ENCODE data around the gene TXLNG. TPM values are rescaled to one million over a fixed set of nuclear protein-coding genes. Genes with fewer than 3 reads are reported as not detected.

The TXLNG gene
- total RNA-seq, 8 experiments from 2014 or later: 11.9 to 40.4 (median 13.6) TPM

DNA sequence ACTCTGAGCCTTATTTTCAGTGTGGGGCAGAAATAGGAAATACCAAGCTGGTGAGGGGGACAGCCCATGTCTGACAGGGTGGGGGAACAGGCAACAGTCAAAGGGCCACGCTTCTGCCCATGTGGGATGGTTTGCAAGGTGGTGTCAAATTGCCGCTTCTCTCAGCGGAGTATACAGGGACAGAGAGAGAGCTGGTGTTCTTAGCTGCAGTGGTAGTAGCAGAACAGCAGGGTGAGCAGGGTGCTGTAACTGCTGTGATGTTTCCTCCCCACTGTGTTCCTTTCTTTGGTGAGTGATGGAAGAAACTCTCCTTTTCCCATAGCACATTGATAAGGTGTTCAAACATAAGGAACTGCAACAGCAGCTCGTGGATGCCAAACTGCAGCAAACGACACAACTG, 46.0 kb downstream of the TXLNG start:
- no peak overlapping the region for H3K27ac ChIP-seq
- in situ Hi-C loops (cut with MboI; ENCODE audit: low pct_unique_long_range_greater_than_20kb in 2 of 9, low sequenced_read_pairs in 9 of 9, unreplicated experiment in 9 of 9): no loop called here
- 80 to 100% (median 100%) methylated on average over 1 to 3 of the region's 5 CpGs; no CpG with 5 or more reads in 7 of the 10 experiments for WGBS, 10 experiments
- H3K4me3 ChIP-seq: no peak overlapping the region
- no peaks in the 10 kb centered on the region for H3K4me1 ChIP-seq (replicated peaks in 1 of 2)
- no peak for ATAC-seq (replicated peaks in 6 of 8)

DNA sequence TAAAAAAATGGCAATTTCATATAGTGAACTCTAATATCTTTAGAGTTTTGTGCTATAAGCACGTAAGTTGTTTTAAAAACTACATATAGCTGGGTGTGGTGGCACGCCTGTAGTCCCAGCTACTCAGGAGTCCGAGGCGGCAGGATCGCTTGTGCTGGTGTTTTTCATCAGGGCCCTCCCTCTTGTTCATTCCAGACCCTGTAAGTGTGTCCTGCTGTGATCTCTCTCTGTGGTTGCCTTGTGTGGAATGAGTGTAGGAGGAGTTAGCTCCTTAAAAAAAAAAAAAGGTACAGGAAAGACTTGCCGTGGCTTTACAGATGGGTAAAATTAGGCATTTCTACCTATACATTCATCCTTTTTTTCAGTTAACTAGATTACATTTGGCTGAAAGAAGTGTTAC, 48.5 kb downstream of the TXLNG start:
- Histone ChIP-seq H3K4me1 (replicated peaks in 1 of 2) (no peaks in the 10 kb centered on the region), H3K4me3 (no peak overlapping the region), H3K27ac (no peak overlapping the region)
- ATAC-seq (replicated peaks in 6 of 8): no peak
- 40 to 80% (median 69%) methylated on average over 1 to 5 of the region's 6 CpGs; no CpG with 5 or more reads in 6 of the 10 experiments for WGBS, 10 experiments
- in situ Hi-C loops (cut with MboI; ENCODE audit: low pct_unique_long_range_greater_than_20kb in 2 of 9, low sequenced_read_pairs in 9 of 9, unreplicated experiment in 9 of 9): no loop called here

DNA sequence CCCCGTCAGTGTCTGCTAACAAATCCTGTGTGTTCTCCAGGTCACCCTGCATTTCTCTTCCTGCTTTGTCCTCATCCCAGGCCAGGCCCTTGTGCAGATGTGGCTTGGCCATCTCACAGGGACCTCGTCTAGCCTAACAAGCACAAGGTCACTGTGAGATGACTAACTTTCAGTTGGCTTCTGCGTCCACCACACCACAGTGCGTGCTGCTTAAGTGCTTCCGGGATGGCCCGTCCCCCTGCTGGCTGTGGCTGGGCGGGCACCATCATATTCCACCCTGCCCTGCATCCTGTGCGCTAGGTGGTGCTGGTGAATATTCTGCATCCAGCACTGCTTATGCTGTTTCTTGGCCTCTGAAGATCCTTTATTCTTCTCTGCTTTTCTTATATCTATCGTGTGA, 50.1 kb downstream of the TXLNG start:
- H3K4me3 ChIP-seq: no peak overlapping the region
- H3K4me1 ChIP-seq (replicated peaks in 1 of 2): no peaks in the 10 kb centered on the region
- in situ Hi-C loops (cut with MboI; ENCODE audit: low pct_unique_long_range_greater_than_20kb in 2 of 9, low sequenced_read_pairs in 9 of 9, unreplicated experiment in 9 of 9): no loop called here
- peak in 5 of 8 experiments; percentile 48 to 93 (median 89) for ATAC-seq (replicated peaks in 6 of 8)
- 0 to 100% methylated on average over 1 to 3 of the region's 9 CpGs; no CpG with 5 or more reads in 8 of the 10 experiments for WGBS, 10 experiments
- no peak overlapping the region for H3K27ac ChIP-seq

DNA sequence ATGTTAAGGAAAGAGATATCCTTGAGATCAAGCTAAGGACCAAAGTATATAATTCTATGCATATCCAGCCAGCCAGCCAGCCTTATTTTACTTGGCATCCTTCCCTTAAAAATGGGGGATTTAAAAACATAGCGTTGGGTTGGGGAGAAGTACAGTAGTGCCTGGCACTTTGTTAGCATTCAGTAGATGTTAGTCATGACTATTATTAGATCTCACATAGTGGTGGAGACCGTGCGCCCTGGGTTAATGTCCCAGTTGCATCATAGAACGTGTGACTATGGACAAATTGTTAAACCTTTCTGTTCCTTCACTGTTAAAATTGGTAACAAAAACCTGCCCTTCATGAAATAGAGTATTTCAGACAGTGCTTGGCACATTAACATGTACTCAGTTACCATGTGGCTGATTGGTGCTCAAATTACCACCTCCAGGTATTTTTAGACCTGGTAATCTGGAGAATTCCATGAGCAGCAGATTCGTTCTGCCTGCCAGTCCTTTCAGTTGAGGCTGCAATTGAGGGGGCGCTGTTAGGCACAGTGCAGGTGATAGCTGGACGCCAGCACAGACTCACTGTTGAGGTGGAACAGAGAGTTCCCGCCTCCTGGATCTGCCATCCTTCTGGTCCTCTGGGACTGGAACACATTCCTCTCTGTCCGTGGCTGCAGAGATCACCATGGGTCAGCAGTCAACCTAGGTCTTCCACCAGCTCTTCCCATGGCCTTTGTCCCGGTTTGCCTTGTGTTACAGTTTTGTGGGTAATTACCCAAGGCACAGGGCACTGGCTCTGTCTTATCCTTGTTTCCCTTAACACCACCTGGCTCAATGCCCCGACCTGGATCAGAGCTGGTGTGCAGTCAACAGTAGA, 52.2 kb downstream of the TXLNG start:
- ATAC-seq (replicated peaks in 6 of 8): peak in 4 of 8 experiments; percentile 5 to 67 (median 50)
- in situ Hi-C loops (cut with MboI; ENCODE audit: low pct_unique_long_range_greater_than_20kb in 2 of 9, low sequenced_read_pairs in 9 of 9, unreplicated experiment in 9 of 9): no loop called here
- H3K4me1 ChIP-seq (replicated peaks in 1 of 2): peaks cover 4 to 9% of the 10 kb centered on the region in 2 donors
- no peak overlapping the region for H3K4me3 ChIP-seq
- 0 to 97% (median 62%) methylated on average over 1 to 6 of the region's 11 CpGs; no CpG with 5 or more reads in 6 of the 10 experiments for WGBS, 10 experiments
- H3K27ac ChIP-seq: no peak overlapping the region

DNA sequence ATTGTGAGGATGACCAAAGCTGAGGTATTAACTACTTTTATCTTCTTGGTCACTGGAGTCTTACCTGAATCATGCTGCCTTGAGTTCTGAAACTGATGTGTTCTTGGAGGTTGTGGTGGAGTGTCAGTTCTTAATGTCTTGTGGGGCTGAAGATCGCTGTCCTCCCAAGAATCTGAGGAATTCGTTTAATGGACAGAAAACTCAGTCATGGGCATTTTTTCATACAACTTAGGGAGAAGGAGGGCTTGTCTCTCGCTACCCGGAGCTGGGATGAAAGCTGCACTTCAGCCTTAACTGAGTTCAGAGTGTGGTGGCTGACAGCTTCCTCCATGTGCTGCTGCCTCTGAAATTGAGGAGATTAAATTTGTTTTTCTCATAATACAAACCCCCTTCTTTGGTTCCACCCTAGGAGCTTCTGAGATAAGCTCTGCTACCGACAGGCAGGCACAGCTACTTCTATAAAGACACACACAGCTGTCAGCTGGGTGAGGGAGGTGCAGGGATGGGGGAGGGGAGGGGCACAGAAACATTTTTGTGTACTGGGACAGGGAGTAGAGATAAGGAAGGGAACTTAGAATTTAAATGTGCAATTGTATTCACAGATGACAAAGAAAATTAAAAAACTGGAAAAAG, 53.1 kb downstream of the TXLNG start:
- WGBS, 10 experiments: 69 to 100% methylated on average over 1 to 3 of the region's 5 CpGs; no CpG with 5 or more reads in 8 of the 10 experiments
- in situ Hi-C loops (cut with MboI; ENCODE audit: low pct_unique_long_range_greater_than_20kb in 2 of 9, low sequenced_read_pairs in 9 of 9, unreplicated experiment in 9 of 9): no loop called here
- Histone ChIP-seq H3K27ac (no peak overlapping the region), H3K4me3 (no peak overlapping the region), H3K4me1 (replicated peaks in 1 of 2) (peaks cover 7 to 13% of the 10 kb centered on the region in 2 donors)
- no peak for ATAC-seq (replicated peaks in 6 of 8)

DNA sequence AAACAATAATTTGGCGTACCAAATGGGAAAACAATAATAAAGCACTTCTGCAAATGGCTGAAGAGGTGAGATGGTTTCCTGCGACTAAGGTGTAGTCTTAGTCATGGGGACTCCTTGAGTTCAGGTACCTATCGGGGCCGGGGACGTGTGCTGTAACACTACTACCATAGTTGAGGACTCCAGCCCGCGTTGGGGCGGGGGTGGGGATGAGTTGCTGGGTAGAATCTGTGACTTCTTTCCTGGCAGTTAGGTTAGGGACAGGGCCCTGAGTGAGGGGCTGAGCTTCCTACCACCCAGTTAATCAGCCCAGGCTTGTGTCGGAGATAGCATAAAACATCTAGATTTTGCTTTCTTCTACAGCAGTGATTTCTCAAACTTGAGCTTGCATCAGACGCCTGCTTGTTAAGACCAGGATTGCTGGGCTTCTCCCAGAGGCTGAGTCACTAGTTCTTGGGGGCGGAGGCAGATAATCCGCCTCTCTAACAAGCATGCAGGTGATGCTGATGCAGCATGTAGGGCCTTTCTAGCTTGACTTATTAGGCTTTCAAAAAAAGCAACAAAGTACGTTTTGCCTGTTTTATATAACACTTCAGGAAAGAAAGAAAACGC, 53.7 kb downstream of the TXLNG start:
- H3K4me1 ChIP-seq (replicated peaks in 1 of 2): peaks cover 7 to 13% of the 10 kb centered on the region in 2 donors
- ATAC-seq (replicated peaks in 6 of 8): peak in 6 of 8 experiments; percentile 7 to 78 (median 54)
- H3K27ac ChIP-seq: no peak overlapping the region
- in situ Hi-C loops (cut with MboI; ENCODE audit: low pct_unique_long_range_greater_than_20kb in 2 of 9, low sequenced_read_pairs in 9 of 9, unreplicated experiment in 9 of 9): no loop called here
- no peak overlapping the region for H3K4me3 ChIP-seq
- WGBS, 10 experiments: 60 to 100% (median 88%) methylated on average over 1 to 5 of the region's 14 CpGs; no CpG with 5 or more reads in 6 of the 10 experiments

DNA sequence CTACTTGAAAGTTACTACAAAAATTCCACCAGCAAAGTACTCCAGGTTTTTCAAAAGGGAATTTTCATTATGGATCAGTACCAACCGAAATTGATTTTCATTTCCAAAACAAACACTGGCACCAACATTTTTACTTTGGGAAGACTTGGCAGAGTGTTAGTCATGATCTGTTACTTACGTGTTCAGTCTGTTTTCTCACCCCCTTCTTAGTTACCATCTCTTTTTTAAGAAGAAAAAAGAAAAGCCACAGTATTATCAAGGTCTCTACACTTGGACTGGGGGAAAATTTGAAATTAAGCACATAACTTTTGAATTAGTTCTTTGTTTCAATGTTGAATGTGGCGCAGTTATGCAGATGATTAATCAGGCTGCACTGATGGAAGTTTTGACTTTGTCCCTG, 56.4 kb downstream of the TXLNG start:
- in situ Hi-C loops (cut with MboI; ENCODE audit: low pct_unique_long_range_greater_than_20kb in 2 of 9, low sequenced_read_pairs in 9 of 9, unreplicated experiment in 9 of 9): no loop called here
- H3K4me1 ChIP-seq (replicated peaks in 1 of 2): peaks cover 7 to 13% of the 10 kb centered on the region in 2 donors
- WGBS, 10 experiments: 0 to 100% (median 74%) methylated on average over 1 to 3 of the region's 3 CpGs; no CpG with 5 or more reads in 5 of the 10 experiments
- ATAC-seq (replicated peaks in 6 of 8): peak in 1 of 8 experiments; percentile 3
- H3K27ac ChIP-seq: no peak overlapping the region
- H3K4me3 ChIP-seq: no peak overlapping the region

DNA sequence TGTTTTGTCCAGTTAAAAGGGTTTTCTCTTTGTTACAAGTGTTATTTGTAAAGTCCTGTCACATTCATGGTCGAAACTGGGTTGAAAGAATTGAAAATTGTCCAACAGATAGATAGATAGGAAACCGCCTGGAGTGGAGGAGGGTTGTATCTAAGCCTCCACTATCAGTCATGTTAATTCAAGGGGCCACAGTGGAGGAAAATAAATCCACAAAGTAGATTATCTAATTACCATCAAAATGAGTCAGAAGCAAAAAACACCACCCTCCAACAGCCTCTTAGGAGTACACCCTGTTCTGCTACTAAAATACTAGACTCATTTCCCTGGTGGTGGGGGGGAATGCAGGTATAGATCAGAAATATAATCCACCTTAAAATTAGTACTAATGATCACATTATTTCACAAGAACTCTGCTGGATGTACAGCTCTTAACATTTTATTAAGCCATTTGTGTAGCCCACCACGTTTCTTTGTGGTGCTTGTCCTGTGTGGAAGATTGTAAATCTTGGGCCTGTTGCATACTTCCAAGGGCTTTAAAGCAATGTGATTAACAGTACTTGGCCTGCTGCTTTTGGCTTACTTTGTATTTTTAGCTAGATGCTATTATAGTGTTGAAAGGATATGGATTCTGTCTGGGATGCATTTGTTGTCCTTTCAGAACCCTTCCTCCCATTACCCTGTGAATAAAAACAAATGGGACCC, 57.1 kb downstream of the TXLNG start:
- peak; percentile 13 to 79 (median 59) for ATAC-seq (replicated peaks in 6 of 8)

DNA sequence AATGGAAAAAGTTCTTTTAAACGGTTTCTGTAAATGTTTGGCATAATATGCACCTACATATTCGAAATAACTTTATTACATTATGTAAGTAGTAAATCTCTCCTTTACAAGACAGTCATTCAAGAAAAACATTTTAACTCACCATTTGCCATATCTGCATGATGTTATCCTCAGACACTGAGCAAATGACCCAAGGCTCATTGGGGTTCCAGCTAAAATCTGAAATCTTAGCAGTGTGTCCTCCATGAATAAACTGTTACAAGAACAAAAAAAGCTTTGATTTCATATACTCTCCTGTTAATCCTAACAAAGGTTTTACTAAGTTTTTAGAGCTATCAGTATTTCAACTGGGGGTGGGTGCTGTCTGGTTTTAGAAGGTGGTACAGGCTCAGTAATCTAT, 59.4 kb downstream of the TXLNG start:
- in situ Hi-C loops (cut with MboI; ENCODE audit: low pct_unique_long_range_greater_than_20kb in 2 of 9, low sequenced_read_pairs in 9 of 9, unreplicated experiment in 9 of 9): no loop called here
- WGBS, 10 experiments: 33 to 90% methylated on average over 2 of the region's 2 CpGs; no CpG with 5 or more reads in 8 of the 10 experiments
- Histone ChIP-seq H3K4me3 (no peak overlapping the region), H3K27ac (no peak overlapping the region), H3K4me1 (replicated peaks in 1 of 2) (peaks cover 7 to 13% of the 10 kb centered on the region in 2 donors)
- ATAC-seq (replicated peaks in 6 of 8): peak in 1 of 8 experiments; percentile 34

More for the DNA sequence above, 57.1 kb downstream of the TXLNG start:
- WGBS, 10 experiments: 0 to 57% (median 36%) methylated on average over 1 to 2 of the region's 3 CpGs; no CpG with 5 or more reads in 4 of the 10 experiments
- Histone ChIP-seq H3K4me3 (no peak overlapping the region), H3K27ac (no peak overlapping the region), H3K4me1 (replicated peaks in 1 of 2) (peaks cover 7 to 13% of the 10 kb centered on the region in 2 donors)
- in situ Hi-C loops (cut with MboI; ENCODE audit: low pct_unique_long_range_greater_than_20kb in 2 of 9, low sequenced_read_pairs in 9 of 9, unreplicated experiment in 9 of 9): no loop called here

DNA sequence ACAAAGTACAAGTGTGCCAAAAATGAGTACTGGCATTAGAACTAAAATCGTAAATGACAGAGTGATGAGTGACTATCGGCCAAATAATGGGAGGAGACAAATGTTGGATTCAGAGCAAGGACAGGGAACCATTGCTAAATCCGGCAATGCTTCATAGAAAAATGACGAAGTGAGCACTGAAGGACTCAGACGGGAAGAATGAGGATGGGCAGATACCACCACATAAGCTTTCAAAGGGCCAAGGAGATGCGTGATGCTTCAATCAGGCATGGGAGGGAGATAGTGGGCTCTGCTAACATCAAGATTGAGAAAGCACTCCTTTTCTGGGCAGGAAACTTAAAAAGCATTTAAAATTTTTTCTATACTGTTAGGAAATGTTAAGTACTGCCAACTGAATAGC, 62.3 kb downstream of the TXLNG start:
- no peak overlapping the region for H3K27ac ChIP-seq
- no peak for ATAC-seq (replicated peaks in 6 of 8)
- in situ Hi-C loops (cut with MboI; ENCODE audit: low pct_unique_long_range_greater_than_20kb in 2 of 9, low sequenced_read_pairs in 9 of 9, unreplicated experiment in 9 of 9): no loop called here
- H3K4me1 ChIP-seq (replicated peaks in 1 of 2): peaks cover 2 to 3% of the 10 kb centered on the region in 2 donors
- 62 to 95% (median 88%) methylated on average over 1 to 6 of the region's 6 CpGs; no CpG with 5 or more reads in 6 of the 10 experiments for WGBS, 10 experiments
- no peak overlapping the region for H3K4me3 ChIP-seq

DNA sequence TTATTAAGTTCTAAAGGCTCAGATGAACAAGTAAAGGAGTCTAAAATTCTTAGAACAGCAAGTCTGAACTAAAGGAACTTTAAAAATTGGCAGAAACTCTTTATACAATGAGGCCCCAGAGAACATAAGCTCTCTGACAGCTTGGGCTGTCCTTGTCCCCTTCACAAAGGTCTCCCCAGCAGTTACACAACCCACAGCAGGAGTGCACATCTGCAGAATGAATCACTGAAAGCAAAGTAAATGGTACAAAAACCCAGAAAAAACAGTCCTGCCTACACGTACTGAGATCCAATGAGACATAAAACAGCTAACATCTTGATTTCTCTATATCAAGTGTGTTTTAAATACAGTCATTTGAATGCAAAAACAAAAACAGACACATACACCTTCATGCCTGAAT, 65.2 kb downstream of the TXLNG start:
- no peak for ATAC-seq (replicated peaks in 6 of 8)
- WGBS, 10 experiments: 38 to 100% (median 54%) methylated on average over 1 of the region's 1 CpG; no CpG with 5 or more reads in 7 of the 10 experiments
- Histone ChIP-seq H3K4me3 (no peak overlapping the region), H3K27ac (no peak overlapping the region), H3K4me1 (replicated peaks in 1 of 2) (no peaks in the 10 kb centered on the region)
- in situ Hi-C loops (cut with MboI; ENCODE audit: low pct_unique_long_range_greater_than_20kb in 2 of 9, low sequenced_read_pairs in 9 of 9, unreplicated experiment in 9 of 9): no loop called here

DNA sequence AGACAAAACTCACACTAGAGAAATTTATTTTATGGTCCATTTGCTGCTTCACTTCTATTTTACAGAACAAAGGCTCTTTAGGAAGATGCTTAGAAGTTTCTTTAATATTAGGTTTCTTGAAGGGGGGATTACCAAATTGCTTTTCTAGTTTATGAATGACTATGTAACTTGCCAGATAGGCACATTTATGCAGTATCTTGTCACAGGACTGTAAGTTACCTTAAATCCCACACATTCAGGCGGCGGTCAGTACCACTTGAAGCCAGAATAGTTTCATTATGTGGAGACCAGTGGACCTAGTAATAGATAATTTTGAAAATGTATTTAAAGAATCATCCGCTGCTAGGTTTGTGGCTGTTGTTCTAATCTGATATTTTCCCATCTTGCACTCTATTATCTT, 65.6 kb downstream of the TXLNG start:
- Histone ChIP-seq H3K27ac (no peak overlapping the region), H3K4me3 (no peak overlapping the region), H3K4me1 (replicated peaks in 1 of 2) (no peaks in the 10 kb centered on the region)
- in situ Hi-C loops (cut with MboI; ENCODE audit: low pct_unique_long_range_greater_than_20kb in 2 of 9, low sequenced_read_pairs in 9 of 9, unreplicated experiment in 9 of 9): no loop called here
- ATAC-seq (replicated peaks in 6 of 8): no peak
- 80 to 100% (median 98%) methylated on average over 1 to 3 of the region's 3 CpGs; no CpG with 5 or more reads in 6 of the 10 experiments for WGBS, 10 experiments

All from motor neuron (in vitro differentiated cells).